B cell (primary cell): ENCODE data around the gene CDH20. TPM values are rescaled to one million over a fixed set of nuclear protein-coding genes. Genes with fewer than 3 reads are reported as not detected.

Source experiments
- ATAC-seq: fragments of 200-7000 bp; cut with Tn5 transposase; one replicate; pipeline ENCODE4 v1.10.0; 2021; ENCODE audit warnings: low read depth, mild to moderate bottlenecking, moderate number of reproducible peaks, moderate library complexity
- CTCF ChIA-PET: fragments of 350-600 bp; sonication (Branson Sonifier 250); formaldehyde crosslinking; loops from one replicate; lab custom pipeline; 2021; ENCODE audit warnings: antibody characterized with exemption, inconsistent platforms; lab: Charles Lee
- POLR2A ChIA-PET: fragments of 350-600 bp; sonication (Branson Sonifier 250); formaldehyde crosslinking; loops from one replicate; lab custom pipeline; 2021; ENCODE audit warnings: antibody characterized with exemption; lab: Charles Lee
- DNase-seq: peaks from one replicate; pipeline ENCODE4 v3.0.0; 2013
- H2AFZ ChIP-seq: 2 replicates; pipeline ENCODE4 v1.6.1; 2012; ENCODE audit warnings: mild to moderate bottlenecking, low read depth, low read length; ENCODE audit not compliant: insufficient read depth, poor library complexity, severe bottlenecking
- H3K27ac ChIP-seq, 2 donors: 1 replicate in 1 of 2; 2 replicates in 1 of 2; pipeline ENCODE4 v1.5.1; 2012 to 2013; ENCODE audit warnings: low read length in 2 of 2, mild to moderate bottlenecking in 2 of 2, moderate library complexity in 1 of 2
- H3K27me3 ChIP-seq, 4 experiments: fragments of 200-600 bp in 1 of 4; sonication (generic) in 1 of 4; replicated peaks in 1 of 4; 1 replicate in 2 of 4; 2 replicates in 2 of 4; pipeline versions ENCODE4 v1.6.1 to v1.7.0; 2013 to 2016; ENCODE audit warnings: low read length in 3 of 4, mild to moderate bottlenecking in 2 of 4, mixed read lengths in 1 of 4, moderate library complexity in 1 of 4; ENCODE audit not compliant: insufficient read depth in 4 of 4, control insufficient read depth in 3 of 4; ENCODE audit errors: control extremely low read depth in 1 of 4
- H3K36me3 ChIP-seq, 2 experiments: replicated peaks in 1 of 2; 1 replicate in 1 of 2; 2 replicates in 1 of 2; pipeline versions ENCODE4 v1.6.1 to v1.7.1; 2013; ENCODE audit warnings: low read length in 1 of 2; ENCODE audit not compliant: insufficient read depth in 2 of 2, control insufficient read depth in 1 of 2; ENCODE audit errors: control extremely low read depth in 1 of 2, extremely low read depth in 1 of 2
- H3K4me1 ChIP-seq, 2 donors: fragments of 200-600 bp in 1 of 2; sonication (generic) in 1 of 2; 1 replicate in 1 of 2; 2 replicates in 1 of 2; pipeline versions ENCODE4 v1.5.1 to v1.6.1; 2013 to 2017; ENCODE audit warnings: low read length in 2 of 2; ENCODE audit not compliant: control insufficient read depth in 2 of 2, insufficient read depth in 2 of 2
- H3K4me2 ChIP-seq: replicated peaks from 2 replicates; pipeline ENCODE3; 2012; ENCODE audit warnings: mild to moderate bottlenecking, low read depth, low read length; ENCODE audit not compliant: poor library complexity, severe bottlenecking
- H3K4me3 ChIP-seq, 5 experiments: fragments of 200-600 bp in 1 of 5; sonication (generic) in 1 of 5; 1 replicate in 3 of 5; 2 replicates in 2 of 5; pipeline versions ENCODE4 v1.5.1 to v1.7.0; 2011 to 2016; ENCODE audit warnings: low read length in 4 of 5, mild to moderate bottlenecking in 4 of 5, low read depth in 2 of 5, control low read depth in 1 of 5, moderate library complexity in 1 of 5; ENCODE audit not compliant: insufficient read depth in 1 of 5; ENCODE audit errors: control extremely low read depth in 1 of 5, extremely low read depth in 1 of 5
- H3K79me2 ChIP-seq: fragments of 200-600 bp; sonication (generic); one replicate; pipeline ENCODE4 v1.6.0; 2016; ENCODE audit warnings: low read length; ENCODE audit not compliant: control insufficient read depth, insufficient read depth
- H3K9ac ChIP-seq: fragments of 200-600 bp; sonication (generic); 2 replicates; pipeline ENCODE4 v1.6.1; 2017; ENCODE audit warnings: mild to moderate bottlenecking, low read length, moderate library complexity
- H3K9me3 ChIP-seq, 3 donors: one replicate each; pipeline versions ENCODE4 v1.6.1 to v1.7.1; 2013; ENCODE audit warnings: low read length in 2 of 3; ENCODE audit not compliant: control insufficient read depth in 2 of 3, insufficient read depth in 1 of 3; ENCODE audit errors: control extremely low read depth in 1 of 3
- H4K20me1 ChIP-seq: 2 replicates; pipeline ENCODE4 v1.6.0; 2012; ENCODE audit warnings: mild to moderate bottlenecking, low read length; ENCODE audit not compliant: insufficient read depth, control insufficient read depth, poor library complexity, severe bottlenecking
- H3K27ac Mint-ChIP-seq: one replicate; pipeline ENCODE4 v1.8.0; 2021; ENCODE audit warnings: mixed read lengths
- H3K27me3 Mint-ChIP-seq: one replicate; pipeline ENCODE4 v1.8.0; 2021; ENCODE audit warnings: mixed read lengths
- H3K4me1 Mint-ChIP-seq: one replicate; pipeline ENCODE4 v1.8.0; 2021; ENCODE audit warnings: mixed read lengths
- H3K4me3 Mint-ChIP-seq: one replicate; pipeline ENCODE4 v1.8.0; 2021; ENCODE audit warnings: mixed read lengths
- H3K9me3 Mint-ChIP-seq: one replicate; pipeline ENCODE4 v1.8.0; 2022; ENCODE audit warnings: mixed read lengths; ENCODE audit not compliant: insufficient read depth
- EZH2 ChIP-seq: IDR thresholded peaks from 2 replicates; pipeline ENCODE4 v1.6.1; 2012; ENCODE audit warnings: borderline replicate concordance, low read depth, mild to moderate bottlenecking, moderate library complexity, low read length; ENCODE audit not compliant: insufficient read depth, poor library complexity, severe bottlenecking
- WGBS: methylation state at CpG from one replicate; pipeline ENCODE4 v1.1.5; 2013; ENCODE audit warnings: missing lambda C conversion rate; ENCODE audit not compliant: insufficient coverage; 5-methylcytosine and 5-hydroxymethylcytosine counted together
- intact Hi-C: fragments of 100-400 bp; cut with micrococcal nuclease; formaldehyde crosslinking; loops from one replicate; pipeline ENCODE4 v1.10.0; 2022
- polyA plus RNA-seq: library from polyadenylated mRNA; depleted of rRNA; stranded (reverse); fragments of >200 nt; gene quantifications from 2 replicates; pipeline ENCODE4 v1.2.3, GENCODE V29; 2012
- small RNA-seq: library from RNA; depleted of rRNA; stranded (forward); fragments of <200 nt; gene quantifications from one replicate; pipeline ENCODE3, GENCODE V24; 2012; ENCODE audit warnings: low replicate concordance, low read depth; ENCODE audit not compliant: insufficient read length
- total RNA-seq, 2 donors: library from RNA; stranded (reverse); fragments of 120-200 nt in 1 of 2; gene quantifications; 1 replicate in 1 of 2; 2 replicates in 1 of 2; pipeline versions ENCODE4 v1.2.3 to v1.2.4, GENCODE V29; 2013 to 2022
- TF ChIP-seq, protein P1 (sequence below): fragments of 200-600 bp; IDR thresholded peaks from one replicate; pipeline ENCODE4 v1.8.0; 2022; ENCODE audit warnings: antibody characterized with exemption, mild to moderate bottlenecking

CDH20 gene
- total and polyA plus RNA-seq, 2 donors (not counting 1 experiment from before 2014, with no cell fraction given): 0.09 TPM; not detected in 1

DNA sequence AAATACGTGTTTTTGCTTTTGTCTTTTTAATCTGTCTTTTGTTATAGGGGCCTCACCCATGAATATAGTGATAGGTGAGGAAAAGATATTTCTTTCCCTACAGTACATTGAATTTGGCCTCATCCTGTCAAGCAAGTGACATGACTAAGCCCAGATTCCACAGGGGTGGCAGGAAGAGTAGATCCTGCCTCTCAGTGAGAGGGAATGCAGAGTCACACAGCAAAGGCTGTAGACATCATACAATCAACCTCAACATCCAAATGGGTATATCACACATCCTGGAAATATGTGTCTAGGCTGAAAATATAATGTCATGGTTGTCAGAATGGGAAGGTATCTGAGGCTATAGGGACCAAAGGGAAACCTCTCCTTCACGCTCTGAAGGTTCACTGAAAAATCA lies 269.6 kb downstream of the CDH20 start:
- Mint-ChIP-seq H3K27me3 (peaks cover 31% of the 10 kb centered on the region), H3K4me3 (no peak overlapping the region), H3K4me1 (peaks cover 3% of the 10 kb centered on the region), H3K9me3 (no peaks in the 10 kb centered on the region), H3K27ac (no peak overlapping the region)
- intact Hi-C loops: no loop called here
- TF ChIP-seq EZH2: no peak
- TF ChIP-seq, protein P1, sequence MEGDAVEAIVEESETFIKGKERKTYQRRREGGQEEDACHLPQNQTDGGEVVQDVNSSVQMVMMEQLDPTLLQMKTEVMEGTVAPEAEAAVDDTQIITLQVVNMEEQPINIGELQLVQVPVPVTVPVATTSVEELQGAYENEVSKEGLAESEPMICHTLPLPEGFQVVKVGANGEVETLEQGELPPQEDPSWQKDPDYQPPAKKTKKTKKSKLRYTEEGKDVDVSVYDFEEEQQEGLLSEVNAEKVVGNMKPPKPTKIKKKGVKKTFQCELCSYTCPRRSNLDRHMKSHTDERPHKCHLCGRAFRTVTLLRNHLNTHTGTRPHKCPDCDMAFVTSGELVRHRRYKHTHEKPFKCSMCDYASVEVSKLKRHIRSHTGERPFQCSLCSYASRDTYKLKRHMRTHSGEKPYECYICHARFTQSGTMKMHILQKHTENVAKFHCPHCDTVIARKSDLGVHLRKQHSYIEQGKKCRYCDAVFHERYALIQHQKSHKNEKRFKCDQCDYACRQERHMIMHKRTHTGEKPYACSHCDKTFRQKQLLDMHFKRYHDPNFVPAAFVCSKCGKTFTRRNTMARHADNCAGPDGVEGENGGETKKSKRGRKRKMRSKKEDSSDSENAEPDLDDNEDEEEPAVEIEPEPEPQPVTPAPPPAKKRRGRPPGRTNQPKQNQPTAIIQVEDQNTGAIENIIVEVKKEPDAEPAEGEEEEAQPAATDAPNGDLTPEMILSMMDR: no peak
- H2AFZ ChIP-seq: no peak overlapping the region
- H3K79me2 ChIP-seq: no peaks in the 10 kb centered on the region
- ChIA-PET CTCF (no interaction called here), POLR2A (no interaction called here)
- no peaks in the 10 kb centered on the region for H3K27me3 ChIP-seq
- H3K9ac ChIP-seq: no peak overlapping the region
- no peaks in the 10 kb centered on the region for H3K36me3 ChIP-seq
- DNase-seq (no peak), ATAC-seq (no peak)
- WGBS: no CpG with 5 or more reads among the region's 2 CpGs
- H3K4me3 ChIP-seq: no peak overlapping the region
- H3K4me1 ChIP-seq: no peaks in the 10 kb centered on the region
- H4K20me1 ChIP-seq: no peaks in the 10 kb centered on the region
- H3K9me3 ChIP-seq: no peaks in the 10 kb centered on the region
- H3K27ac ChIP-seq: no peak overlapping the region
- no peak overlapping the region for H3K4me2 ChIP-seq

Small RNA genes lying within 50 kb of the gene (small RNA-seq; reads per million reads assigned to genes)
- not detected for gene RNU6-116P
